Smooth muscle cell (in vitro differentiated cells): ENCODE measurements around the gene EPHB1. TPM values are rescaled to one million over a fixed set of nuclear protein-coding genes. Genes with fewer than 3 reads are reported as not detected.

Experiments used
- DNase-seq: peaks from one replicate; lab custom pipeline; 2025; ENCODE audit not compliant: unreplicated experiment; lab: John Stamatoyannopoulos, UW
- H2AFZ ChIP-seq: fragments of 200-600 bp; sonication (generic); 2 replicates; pipeline ENCODE4 v1.6.0; 2016; ENCODE audit warnings: antibody characterized with exemption, low read depth, mild to moderate bottlenecking
- H3F3A ChIP-seq: fragments of 200-600 bp; sonication (generic); 2 replicates; pipeline ENCODE4 v1.6.0; 2017; ENCODE audit warnings: antibody characterized with exemption, low read depth
- H3K27ac ChIP-seq: fragments of 200-600 bp; sonication (generic); 2 replicates; pipeline ENCODE4 v1.5.1; 2016; ENCODE audit warnings: low read depth, mild to moderate bottlenecking
- H3K27me3 ChIP-seq: fragments of 200-600 bp; sonication (generic); 2 replicates; pipeline ENCODE4 v1.6.1; 2016; ENCODE audit warnings: low read depth, mild to moderate bottlenecking
- H3K36me3 ChIP-seq: fragments of 200-600 bp; sonication (generic); 2 replicates; pipeline ENCODE4 v1.5.1; 2016; ENCODE audit warnings: low read depth
- H3K4me1 ChIP-seq: fragments of 200-600 bp; sonication (generic); 2 replicates; pipeline ENCODE4 v1.5.1; 2016; ENCODE audit warnings: low read depth
- H3K4me2 ChIP-seq: fragments of 200-600 bp; sonication (generic); 2 replicates; pipeline ENCODE4 v1.6.0; 2016; ENCODE audit warnings: mild to moderate bottlenecking
- H3K4me3 ChIP-seq: fragments of 200-600 bp; sonication (generic); 2 replicates; pipeline ENCODE4 v1.5.1; 2016; ENCODE audit warnings: mild to moderate bottlenecking
- H3K79me2 ChIP-seq: fragments of 200-600 bp; sonication (generic); 2 replicates; pipeline ENCODE4 v1.6.0; 2016; ENCODE audit warnings: low read depth, mild to moderate bottlenecking
- H3K9ac ChIP-seq: fragments of 200-600 bp; sonication (generic); 2 replicates; pipeline ENCODE4 v1.6.0; 2016; ENCODE audit warnings: low read depth
- H3K9me3 ChIP-seq: fragments of 200-600 bp; sonication (generic); replicated peaks from 2 replicates; pipeline ENCODE4 v1.5.1; 2016; ENCODE audit warnings: low read depth
- H4K20me1 ChIP-seq: fragments of 200-600 bp; sonication (generic); 2 replicates; pipeline ENCODE4 v1.6.0; 2016; ENCODE audit warnings: low read depth
- CTCF ChIP-seq: fragments of 200-600 bp; sonication (generic); IDR thresholded peaks from 2 replicates; pipeline ENCODE4 v1.5.1; 2017; ENCODE audit warnings: borderline replicate concordance, mild to moderate bottlenecking, antibody characterized with exemption; ENCODE audit not compliant: insufficient read depth, poor library complexity, severe bottlenecking
- WGBS: methylation state at CpG from one replicate; pipeline ENCODE4 v1.1.7; 2016; ENCODE audit warnings: low lambda C conversion rate; 5-methylcytosine and 5-hydroxymethylcytosine counted together
- polyA plus RNA-seq: library from polyadenylated mRNA; unstranded; fragments of >200 nt; fragmentation: Nextera tagmentation; extraction: Ambion mirVana; gene quantifications from 2 replicates; pipeline ENCODE4 v1.2.1, GENCODE V29; 2016
- total RNA-seq: library from RNA; depleted of rRNA; stranded (reverse); fragments of >200 nt; gene quantifications from 2 replicates; pipeline ENCODE4 v1.2.3, GENCODE V29; 2014

Gene EPHB1
- total and polyA plus RNA-seq, 2 experiments from 2014 or later: 2.5 to 2.6 TPM

GRCh38 chr3:134753999-134754742, 40.9 kb upstream of the EPHB1 start:
- no peak overlapping the region for H3K27ac ChIP-seq
- no peaks in the 10 kb centered on the region for H3K9me3 ChIP-seq
- no peak overlapping the region for H2AFZ ChIP-seq
- H3K4me2 ChIP-seq: no peak overlapping the region
- no peak for TF ChIP-seq CTCF
- no peaks in the 10 kb centered on the region for H3K36me3 ChIP-seq
- DNase-seq: no peak
- H3K27me3 ChIP-seq: peaks cover 14% of the 10 kb centered on the region
- H3K4me1 ChIP-seq: no peaks in the 10 kb centered on the region
- H3K4me3 ChIP-seq: no peak overlapping the region
- no peaks in the 10 kb centered on the region for H4K20me1 ChIP-seq
- 71% methylated on average over 6 of the region's 6 CpGs for WGBS
- H3F3A ChIP-seq: no peaks in the 10 kb centered on the region
- no peaks in the 10 kb centered on the region for H3K79me2 ChIP-seq
- H3K9ac ChIP-seq: no peak overlapping the region

- H3K9me3 ChIP-seq: no peaks in the 10 kb centered on the region
- H3K4me2 ChIP-seq: no peak overlapping the region
- H3K9ac ChIP-seq: no peak overlapping the region
- no peaks in the 10 kb centered on the region for H3K4me1 ChIP-seq
- peak; percentile 60 for TF ChIP-seq CTCF
- no peak overlapping the region for H3K27ac ChIP-seq
- no peak overlapping the region for H2AFZ ChIP-seq
- H3K4me3 ChIP-seq: no peak overlapping the region
- no peaks in the 10 kb centered on the region for H4K20me1 ChIP-seq
- peaks cover 14% of the 10 kb centered on the region for H3K27me3 ChIP-seq
- no peaks in the 10 kb centered on the region for H3K79me2 ChIP-seq
- no peaks in the 10 kb centered on the region for H3F3A ChIP-seq
- WGBS: 53% methylated on average over 4 of the region's 4 CpGs
- no peak for DNase-seq
- H3K36me3 ChIP-seq: no peaks in the 10 kb centered on the region
Observed at GRCh38 chr3:134754768-134755559, 40.1 kb upstream of the EPHB1 start.

DNA sequence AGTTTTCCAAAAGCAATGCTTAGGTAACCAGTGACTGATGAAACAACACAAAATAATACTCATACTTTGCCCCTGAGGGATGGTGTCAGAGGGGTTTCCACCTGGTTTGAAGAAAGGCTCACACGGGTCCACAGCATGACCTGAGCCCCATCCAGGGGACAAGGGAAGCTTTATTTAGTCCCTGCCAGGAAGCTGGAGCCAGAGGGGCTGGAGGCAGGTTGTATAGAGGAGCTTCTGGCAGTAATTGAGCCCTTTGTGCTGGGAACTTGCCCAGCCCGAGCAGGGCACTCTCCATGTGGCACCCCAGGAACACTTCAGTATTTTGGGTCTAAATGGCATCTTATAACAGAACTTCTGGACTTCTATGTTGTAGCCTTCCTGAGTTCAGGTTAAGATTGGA, 39.2 kb upstream of the EPHB1 start:
- H3K79me2 ChIP-seq: no peaks in the 10 kb centered on the region
- no peaks in the 10 kb centered on the region for H3K4me1 ChIP-seq
- no peak overlapping the region for H2AFZ ChIP-seq
- H3K4me2 ChIP-seq: no peak overlapping the region
- no peak for TF ChIP-seq CTCF
- H3K9ac ChIP-seq: no peak overlapping the region
- no peak overlapping the region for H3K4me3 ChIP-seq
- H3K9me3 ChIP-seq: no peaks in the 10 kb centered on the region
- no peak overlapping the region for H3K27ac ChIP-seq
- DNase-seq: no peak
- 78% methylated on average over 2 of the region's 2 CpGs for WGBS
- H3F3A ChIP-seq: no peaks in the 10 kb centered on the region
- no peaks in the 10 kb centered on the region for H4K20me1 ChIP-seq
- no peaks in the 10 kb centered on the region for H3K36me3 ChIP-seq
- peaks cover 14% of the 10 kb centered on the region for H3K27me3 ChIP-seq
